ENCODE data around the gene AP3D1.

Gene AP3D1

GRCh38 chr19:2114218-2114617 is 37.1 kb downstream of the AP3D1 start:
- no peak for DNase-seq
- TF ChIP-seq CTCF (IDR thresholded peaks at IDR 0.05), result no peak
- H3K9me3 ChIP-seq, result no peaks in the 10 kb centered on the region
- H3K4me1 ChIP-seq, result no peaks in the 10 kb centered on the region
- H3K27ac ChIP-seq, result no peak overlapping the region
- intact Hi-C loops (cut with DNase I; ENCODE audit: low total_unique reads), result loop anchor here (5.0 kb wide), 1 partner anchor 33 kb away; no protein-coding TSS in a partner anchor
- peaks cover 99 to 100% (median 100%) of the 10 kb centered on the region in 3 donors for H3K36me3 ChIP-seq
- no peak overlapping the region for H3K4me3 ChIP-seq
- H3K27me3 ChIP-seq, result no peaks in the 10 kb centered on the region

GRCh38 chr19:2113439-2114211 is 37.7 kb downstream of the AP3D1 start:
- Histone ChIP-seq H3K27me3 (no peaks in the 10 kb centered on the region), H3K36me3 (peaks cover 99 to 100% (median 100%) of the 10 kb centered on the region in 3 donors), H3K9me3 (no peaks in the 10 kb centered on the region), H3K27ac (no peak overlapping the region), H3K4me3 (no peak overlapping the region), H3K4me1 (no peaks in the 10 kb centered on the region)
- TF ChIP-seq CTCF (IDR thresholded peaks at IDR 0.05), result no peak
- peak in 1 of 2 donors; percentile 77 for DNase-seq
- intact Hi-C loops (cut with DNase I; ENCODE audit: low total_unique reads), result loop anchor here (5.0 kb wide), 1 partner anchor 34 kb away; no protein-coding TSS in a partner anchor

GRCh38 chr19:2112516-2113320 is 38.6 kb downstream of the AP3D1 start:
- TF ChIP-seq CTCF (IDR thresholded peaks at IDR 0.05), result no peak
- Histone ChIP-seq H3K27me3 (no peaks in the 10 kb centered on the region), H3K4me1 (no peaks in the 10 kb centered on the region), H3K27ac (no peak overlapping the region), H3K9me3 (no peaks in the 10 kb centered on the region), H3K36me3 (peaks cover 97 to 100% (median 99%) of the 10 kb centered on the region in 3 donors), H3K4me3 (no peak overlapping the region)
- DNase-seq, result no peak
- intact Hi-C loops (cut with DNase I; ENCODE audit: low total_unique reads), result loop anchor here (5.0 kb wide), 1 partner anchor 35 kb away; no protein-coding TSS in a partner anchor

GRCh38 chr19:2111886-2112285 is 39.5 kb downstream of the AP3D1 start:
- peaks cover 91 to 100% (median 98%) of the 10 kb centered on the region in 3 donors for H3K36me3 ChIP-seq
- H3K9me3 ChIP-seq, result no peaks in the 10 kb centered on the region
- no peak overlapping the region for H3K27ac ChIP-seq
- H3K27me3 ChIP-seq, result no peaks in the 10 kb centered on the region
- no peaks in the 10 kb centered on the region for H3K4me1 ChIP-seq
- intact Hi-C loops (cut with DNase I; ENCODE audit: low total_unique reads), result loop anchor here (5.0 kb wide), 1 partner anchor 35 kb away; no protein-coding TSS in a partner anchor
- H3K4me3 ChIP-seq, result no peak overlapping the region
- DNase-seq, result no peak
- TF ChIP-seq CTCF (IDR thresholded peaks at IDR 0.05), result no peak

GRCh38 chr19:2111425-2111824 is 39.9 kb downstream of the AP3D1 start:
- no peak overlapping the region for H3K27ac ChIP-seq
- intact Hi-C loops (cut with DNase I; ENCODE audit: low total_unique reads), result loop anchor here (5.0 kb wide), 1 partner anchor 36 kb away; no protein-coding TSS in a partner anchor
- no peak for DNase-seq

More at GRCh38 chr19:2111425-2111824, 39.9 kb downstream of the AP3D1 start:
- Histone ChIP-seq H3K27me3 (no peaks in the 10 kb centered on the region), H3K4me3 (no peak overlapping the region), H3K36me3 (peaks cover 90 to 100% (median 98%) of the 10 kb centered on the region in 3 donors), H3K9me3 (no peaks in the 10 kb centered on the region), H3K4me1 (no peaks in the 10 kb centered on the region)
- TF ChIP-seq CTCF (IDR thresholded peaks at IDR 0.05), result no peak

All from tibial artery (tissue), 4 donors.